K562 (cell line): ENCODE results near the gene ARL8A. TPM values are rescaled to one million over a fixed set of nuclear protein-coding genes. Genes with fewer than 3 reads are reported as not detected.
A peak's percentile ranks its signal among the peaks of the same experiment; 100 is the strongest.

Experiments
- DACH1 ChIP-seq: fragments of 450-650 bp; IDR thresholded peaks from 2 replicates; pipeline ENCODE4 v1.6.1; 2018; ENCODE audit not compliant: partially characterized antibody
- ESRRA ChIP-seq: fragments of 450-650 bp; IDR thresholded peaks from 2 replicates; pipeline ENCODE4 v1.6.1; 2014; ENCODE audit warnings: low read depth, mild to moderate bottlenecking, moderate library complexity, borderline replicate concordance
- JUN ChIP-seq, 2 experiments: sonication (generic) in 1 of 2; formaldehyde crosslinking in 1 of 2; IDR thresholded peaks; 2 replicates each; pipeline versions ENCODE4 v1.6.1 to v1.8.0; 2012 to 2022; ENCODE audit warnings: borderline replicate concordance in 2 of 2, mild to moderate bottlenecking in 2 of 2, improper control_type of control experiment in 1 of 2, low read depth in 1 of 2, low read length in 1 of 2, missing genetic modification reagents in 1 of 2
- MBD1 ChIP-seq: fragments of 250-450 bp; sonication (Bioruptor Pico); IDR thresholded peaks from 2 replicates; pipeline ENCODE4 v1.8.0; 2022; ENCODE audit warnings: inconsistent platforms
- NFYB ChIP-seq: IDR thresholded peaks from 2 replicates; pipeline ENCODE4 v1.6.1; 2011; ENCODE audit warnings: mild to moderate bottlenecking, moderate library complexity; ENCODE audit not compliant: insufficient read length; ENCODE audit errors: extremely low read depth
- RB1 ChIP-seq: fragments of 450-650 bp; IDR thresholded peaks from 2 replicates; pipeline ENCODE4 v1.6.1; 2017; ENCODE audit warnings: low read depth, mild to moderate bottlenecking
- RBM17 ChIP-seq: fragments of 200-400 bp; formaldehyde crosslinking; IDR thresholded peaks from 2 replicates; pipeline ENCODE4 v1.6.1; 2017; ENCODE audit warnings: low read depth, mild to moderate bottlenecking, low read length, borderline replicate concordance
- REST ChIP-seq, 2 experiments: fragments of 450-650 bp; formaldehyde crosslinking in 1 of 2; IDR thresholded peaks; 2 replicates each; pipeline versions ENCODE4 v1.4.0 to v1.6.1; 2014 to 2020; ENCODE audit warnings: mild to moderate bottlenecking in 2 of 2, borderline replicate concordance in 1 of 2, low read depth in 1 of 2
- SIN3A ChIP-seq, 2 experiments: fragments of 150-350 bp in 1 of 2; IDR thresholded peaks; 2 replicates each; pipeline ENCODE4 v1.6.1; 2011 to 2016; ENCODE audit warnings: borderline replicate concordance in 2 of 2, low read depth in 2 of 2, low read length in 2 of 2, mild to moderate bottlenecking in 2 of 2, moderate library complexity in 2 of 2; ENCODE audit not compliant: control insufficient read depth in 1 of 2
- SMARCA4 ChIP-seq: fragments of 450-650 bp; IDR thresholded peaks from 2 replicates; pipeline ENCODE4 v1.6.1; 2016
- SMC3 ChIP-seq: conservative IDR thresholded peaks from 2 replicates; pipeline ENCODE4 v1.6.1; 2011; ENCODE audit warnings: low read depth, low read length, improper control_type of control experiment; ENCODE audit not compliant: insufficient read depth
- XRCC5 ChIP-seq: fragments of 200-400 bp; formaldehyde crosslinking; IDR thresholded peaks from 2 replicates; pipeline ENCODE4 v1.6.1; 2017; ENCODE audit warnings: low read depth, mild to moderate bottlenecking, low read length
- ZBTB26 ChIP-seq: fragments of 450-650 bp; formaldehyde crosslinking; IDR thresholded peaks from 2 replicates; pipeline ENCODE4 v1.4.0; 2022; ENCODE audit warnings: missing genetic modification characterization
- ZNF146 ChIP-seq: IDR thresholded peaks from one replicate; pipeline ENCODE4 v1.6.1; 2018; ENCODE audit warnings: missing compliant biosample characterization; ENCODE audit not compliant: unreplicated experiment
- polyA plus RNA-seq, 8 experiments: library from polyadenylated mRNA; depleted of rRNA in 4 of 8; stranded (reverse) in 5 of 8; unstranded in 3 of 8; fragments of >200 nt; fragmentation: Nextera tagmentation in 2 of 8; fragmentation: Illumina TruSeq in 1 of 8; extraction: Ambion mirVana in 2 of 8; extraction: Trizol in 1 of 8; gene quantifications; 2 replicates each; pipeline versions ENCODE4 v1.2.1 to v1.2.3, GENCODE V29; 2011 to 2014; ENCODE audit warnings: inconsistent platforms in 1 of 8, missing spikeins in 1 of 8
- total RNA-seq, 7 experiments: library from RNA; depleted of rRNA in 6 of 7; stranded (reverse); fragments of >200 nt in 6 of 7; fragmentation: Illumina TruSeq in 2 of 7; extraction: Trizol in 2 of 7; gene quantifications; 2 replicates each; pipeline versions ENCODE4 v1.2.1 to v1.2.3, GENCODE V29; 2011 to 2021; ENCODE audit warnings: low replicate concordance in 1 of 7
- TF ChIP-seq, protein P1 (sequence below): sonication (generic); formaldehyde crosslinking; IDR thresholded peaks from 2 replicates; pipeline ENCODE4 v1.9.0; 2022; ENCODE audit warnings: mild to moderate bottlenecking, missing genetic modification reagents

Gene ARL8A
- total and polyA plus RNA-seq, 9 of the 15 experiments (the other 6 are each of a cell fraction or from before 2014, with no cell fraction given), result 0.17 to 27.3 (median 15.6) TPM

- peak; percentile 87 for TF ChIP-seq REST (IDR thresholded peaks at IDR 0.05; ENCODE audit: borderline replicate concordance)
- TF ChIP-seq REST (CRISPR knock-in tag; IDR thresholded peaks at IDR 0.05; ENCODE audit: low read depth), result no peak
- TF ChIP-seq SIN3A (IDR thresholded peaks at IDR 0.05; ENCODE audit: borderline replicate concordance in 2 of 2, control insufficient read depth in 1 of 2, low read depth in 2 of 2, low read length in 2 of 2), result no peak
- TF ChIP-seq SMARCA4, result no peak
- no peak for TF ChIP-seq DACH1
- no peak for TF ChIP-seq RBM17
- no peak for TF ChIP-seq NFYB
- TF ChIP-seq, protein P1, sequence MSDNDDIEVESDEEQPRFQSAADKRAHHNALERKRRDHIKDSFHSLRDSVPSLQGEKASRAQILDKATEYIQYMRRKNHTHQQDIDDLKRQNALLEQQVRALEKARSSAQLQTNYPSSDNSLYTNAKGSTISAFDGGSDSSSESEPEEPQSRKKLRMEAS (CRISPR knock-in tag), result no peak
- TF ChIP-seq ZNF146, result no peak
- no peak for TF ChIP-seq MBD1 (CRISPR knock-in tag)
- TF ChIP-seq XRCC5, result peak; percentile 58; the same call in 1 of the 2 replicates
- peak; percentile 69 for TF ChIP-seq SMC3
- 0 out of 2 replicates have a peak, but pooled peaks have one; percentile 40 for TF ChIP-seq JUN (IDR thresholded peaks at IDR 0.05; ENCODE audit: borderline replicate concordance, low read depth, low read length)
- no peak for TF ChIP-seq JUN (CRISPR knock-in tag; IDR thresholded peaks at IDR 0.05; ENCODE audit: borderline replicate concordance)
- TF ChIP-seq RB1, result peak; percentile 66; the same call in 1 of the 2 replicates
- no peak for TF ChIP-seq ESRRA
- TF ChIP-seq ZBTB26 (CRISPR knock-in tag), result no peak
These were observed 10.4 kb upstream of the ARL8A start (continued) for GRCh38 chr1:202154766-202155477.
